Measurements from ENCODE around the gene NLRP1.

The NLRP1 gene

DNA sequence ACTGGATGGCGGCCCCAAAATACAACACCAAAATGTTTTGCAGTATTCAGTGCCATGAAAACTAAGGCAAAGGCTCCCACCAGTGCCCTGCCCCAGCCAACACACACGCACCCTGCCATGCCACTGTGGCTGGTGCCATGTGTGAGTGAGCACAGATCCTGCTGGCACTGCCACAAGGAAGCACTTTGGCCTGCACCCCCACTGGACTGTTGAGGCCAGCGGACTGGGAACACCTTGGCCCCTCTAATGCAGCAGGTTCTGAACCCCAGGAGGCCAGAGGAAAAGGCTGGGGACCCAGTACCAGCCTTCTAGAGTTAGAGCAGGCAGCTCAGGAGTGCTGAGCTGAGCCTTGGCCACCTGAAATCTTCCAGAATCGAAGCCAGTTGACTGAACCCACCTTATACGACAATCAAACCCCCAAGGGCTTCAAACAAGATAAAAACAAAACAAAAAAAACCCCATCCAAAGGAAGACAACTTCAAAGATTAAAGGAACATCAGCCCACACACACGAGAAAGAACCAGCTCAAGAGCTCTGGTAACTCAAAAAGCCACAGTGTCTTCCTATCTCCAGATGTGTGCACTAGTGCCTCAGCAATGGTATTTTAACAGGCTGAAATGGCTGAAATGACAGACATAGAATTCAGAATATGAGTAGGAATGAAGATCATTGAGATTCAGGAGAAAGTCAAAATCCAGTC, 21.5 kb downstream of the NLRP1 start:
- Histone ChIP-seq H3K27ac (replicated peaks) (no peak overlapping the region), H3K4me3 (replicated peaks; ENCODE audit: insufficient read depth, low read length) (no peak overlapping the region), H3K27me3 (ENCODE audit: insufficient read depth, poor library complexity, severe bottlenecking) (no peaks in the 10 kb centered on the region)
- no peak for DNase-seq (ENCODE audit: low read depth in 1 of 2, low spot score in 1 of 2)
- TF ChIP-seq, protein P1, sequence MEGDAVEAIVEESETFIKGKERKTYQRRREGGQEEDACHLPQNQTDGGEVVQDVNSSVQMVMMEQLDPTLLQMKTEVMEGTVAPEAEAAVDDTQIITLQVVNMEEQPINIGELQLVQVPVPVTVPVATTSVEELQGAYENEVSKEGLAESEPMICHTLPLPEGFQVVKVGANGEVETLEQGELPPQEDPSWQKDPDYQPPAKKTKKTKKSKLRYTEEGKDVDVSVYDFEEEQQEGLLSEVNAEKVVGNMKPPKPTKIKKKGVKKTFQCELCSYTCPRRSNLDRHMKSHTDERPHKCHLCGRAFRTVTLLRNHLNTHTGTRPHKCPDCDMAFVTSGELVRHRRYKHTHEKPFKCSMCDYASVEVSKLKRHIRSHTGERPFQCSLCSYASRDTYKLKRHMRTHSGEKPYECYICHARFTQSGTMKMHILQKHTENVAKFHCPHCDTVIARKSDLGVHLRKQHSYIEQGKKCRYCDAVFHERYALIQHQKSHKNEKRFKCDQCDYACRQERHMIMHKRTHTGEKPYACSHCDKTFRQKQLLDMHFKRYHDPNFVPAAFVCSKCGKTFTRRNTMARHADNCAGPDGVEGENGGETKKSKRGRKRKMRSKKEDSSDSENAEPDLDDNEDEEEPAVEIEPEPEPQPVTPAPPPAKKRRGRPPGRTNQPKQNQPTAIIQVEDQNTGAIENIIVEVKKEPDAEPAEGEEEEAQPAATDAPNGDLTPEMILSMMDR (IDR thresholded peaks at IDR 0.05; ENCODE audit: insufficient read depth, low read length): no peak
- TF ChIP-seq, protein P2, sequence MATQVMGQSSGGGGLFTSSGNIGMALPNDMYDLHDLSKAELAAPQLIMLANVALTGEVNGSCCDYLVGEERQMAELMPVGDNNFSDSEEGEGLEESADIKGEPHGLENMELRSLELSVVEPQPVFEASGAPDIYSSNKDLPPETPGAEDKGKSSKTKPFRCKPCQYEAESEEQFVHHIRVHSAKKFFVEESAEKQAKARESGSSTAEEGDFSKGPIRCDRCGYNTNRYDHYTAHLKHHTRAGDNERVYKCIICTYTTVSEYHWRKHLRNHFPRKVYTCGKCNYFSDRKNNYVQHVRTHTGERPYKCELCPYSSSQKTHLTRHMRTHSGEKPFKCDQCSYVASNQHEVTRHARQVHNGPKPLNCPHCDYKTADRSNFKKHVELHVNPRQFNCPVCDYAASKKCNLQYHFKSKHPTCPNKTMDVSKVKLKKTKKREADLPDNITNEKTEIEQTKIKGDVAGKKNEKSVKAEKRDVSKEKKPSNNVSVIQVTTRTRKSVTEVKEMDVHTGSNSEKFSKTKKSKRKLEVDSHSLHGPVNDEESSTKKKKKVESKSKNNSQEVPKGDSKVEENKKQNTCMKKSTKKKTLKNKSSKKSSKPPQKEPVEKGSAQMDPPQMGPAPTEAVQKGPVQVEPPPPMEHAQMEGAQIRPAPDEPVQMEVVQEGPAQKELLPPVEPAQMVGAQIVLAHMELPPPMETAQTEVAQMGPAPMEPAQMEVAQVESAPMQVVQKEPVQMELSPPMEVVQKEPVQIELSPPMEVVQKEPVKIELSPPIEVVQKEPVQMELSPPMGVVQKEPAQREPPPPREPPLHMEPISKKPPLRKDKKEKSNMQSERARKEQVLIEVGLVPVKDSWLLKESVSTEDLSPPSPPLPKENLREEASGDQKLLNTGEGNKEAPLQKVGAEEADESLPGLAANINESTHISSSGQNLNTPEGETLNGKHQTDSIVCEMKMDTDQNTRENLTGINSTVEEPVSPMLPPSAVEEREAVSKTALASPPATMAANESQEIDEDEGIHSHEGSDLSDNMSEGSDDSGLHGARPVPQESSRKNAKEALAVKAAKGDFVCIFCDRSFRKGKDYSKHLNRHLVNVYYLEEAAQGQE (IDR thresholded peaks at IDR 0.05; ENCODE audit: insufficient replicate concordance, low read depth): no peak
- TF ChIP-seq POLR2AphosphoS5 (IDR thresholded peaks at IDR 0.05; ENCODE audit: low read depth): no peak
- no peak for TF ChIP-seq SPI1 (IDR thresholded peaks at IDR 0.05; ENCODE audit: borderline replicate concordance, low read depth)
- TF ChIP-seq GABPA (IDR thresholded peaks at IDR 0.05; ENCODE audit: low read depth): no peak

DNA sequence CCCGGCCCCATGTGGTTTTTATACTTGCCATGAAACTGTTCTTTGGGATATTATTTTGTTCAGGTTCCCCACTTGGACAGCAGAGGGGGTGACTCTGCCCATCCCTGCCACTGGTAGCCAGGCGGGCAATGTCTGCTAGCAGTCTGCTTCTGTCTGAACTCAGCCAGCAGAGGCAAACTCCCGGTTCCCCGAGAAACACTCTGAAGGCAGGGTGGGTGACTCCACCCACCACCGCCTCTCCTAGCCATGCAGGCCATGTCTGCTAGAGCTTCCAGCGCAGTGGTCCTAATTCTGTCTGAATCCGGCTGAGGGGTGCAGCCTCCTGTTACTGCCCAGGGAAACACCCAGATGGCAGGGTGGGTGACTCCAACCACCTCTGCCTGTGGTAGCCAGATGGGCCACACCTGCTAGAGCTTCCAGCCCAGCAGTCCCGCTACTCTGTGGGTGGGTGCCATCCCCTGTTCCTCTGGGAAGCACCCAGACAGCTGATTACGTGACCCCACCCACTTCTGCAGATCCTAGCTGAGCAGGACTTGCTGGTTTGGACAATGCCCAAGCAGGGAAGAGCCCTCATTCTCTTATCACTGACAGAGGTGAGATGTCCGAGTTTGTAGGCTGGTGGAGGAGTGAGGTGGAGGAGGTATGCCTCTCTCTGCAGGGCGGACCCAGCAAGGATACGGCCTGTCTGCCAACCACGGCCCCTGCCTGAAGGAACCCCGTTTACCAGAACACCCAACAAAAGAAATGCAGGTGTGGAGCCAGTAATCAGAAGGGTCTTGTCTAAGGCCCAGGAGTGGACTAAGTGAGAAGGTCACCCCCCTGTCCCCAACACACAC, 22.4 kb downstream of the NLRP1 start:
- no peaks in the 10 kb centered on the region for H3K27me3 ChIP-seq (ENCODE audit: insufficient read depth, poor library complexity, severe bottlenecking)
- H3K27ac ChIP-seq (replicated peaks): no peak overlapping the region
- H3K4me3 ChIP-seq (replicated peaks; ENCODE audit: insufficient read depth, low read length): no peak overlapping the region
- DNase-seq (ENCODE audit: low read depth in 1 of 2, low spot score in 1 of 2): no peak
- TF ChIP-seq, protein P1 (IDR thresholded peaks at IDR 0.05; ENCODE audit: insufficient read depth, low read length): no peak
- TF ChIP-seq, protein P2 (IDR thresholded peaks at IDR 0.05; ENCODE audit: insufficient replicate concordance, low read depth): no peak
- TF ChIP-seq POLR2AphosphoS5 (IDR thresholded peaks at IDR 0.05; ENCODE audit: low read depth): no peak
- TF ChIP-seq GABPA (IDR thresholded peaks at IDR 0.05; ENCODE audit: low read depth): no peak
- TF ChIP-seq SPI1 (IDR thresholded peaks at IDR 0.05; ENCODE audit: borderline replicate concordance, low read depth): no peak

DNA sequence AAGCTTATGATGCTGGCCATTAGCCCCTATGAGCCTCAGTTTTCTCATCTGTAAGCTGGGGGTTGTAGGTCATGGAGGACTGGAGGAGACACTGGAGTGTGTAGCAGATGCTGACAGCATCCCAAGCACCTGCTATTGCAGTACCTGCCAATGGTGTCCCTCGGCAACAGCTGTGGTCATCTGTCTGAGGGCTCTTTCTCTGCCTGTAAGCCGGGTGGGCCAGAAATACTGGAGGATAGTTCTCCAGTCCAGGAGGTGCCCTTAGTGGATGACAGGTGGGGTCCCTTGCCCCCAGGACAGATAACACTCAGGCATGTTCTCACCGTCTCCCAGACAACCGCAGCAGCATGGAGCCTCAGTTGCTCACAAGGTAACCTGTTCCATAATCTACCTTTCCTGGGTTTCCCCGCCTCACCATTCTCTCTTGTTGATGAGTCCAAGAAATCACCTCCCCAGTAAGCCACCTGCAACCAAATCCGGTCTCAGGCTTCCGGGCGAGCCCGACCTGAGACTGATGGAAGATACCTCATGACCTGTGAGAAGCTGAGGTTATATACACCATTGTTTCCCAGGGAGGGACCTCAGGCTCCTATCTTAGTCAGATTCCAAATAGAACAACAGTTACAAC, 23.8 kb downstream of the NLRP1 start:
- H3K4me3 ChIP-seq (replicated peaks; ENCODE audit: insufficient read depth, low read length): no peak overlapping the region
- no peaks in the 10 kb centered on the region for H3K27me3 ChIP-seq (ENCODE audit: insufficient read depth, poor library complexity, severe bottlenecking)
- no peak overlapping the region for H3K27ac ChIP-seq (replicated peaks)
- TF ChIP-seq GABPA (IDR thresholded peaks at IDR 0.05; ENCODE audit: low read depth): no peak
- TF ChIP-seq SPI1 (IDR thresholded peaks at IDR 0.05; ENCODE audit: borderline replicate concordance, low read depth): no peak
- TF ChIP-seq, protein P2 (IDR thresholded peaks at IDR 0.05; ENCODE audit: insufficient replicate concordance, low read depth): no peak
- TF ChIP-seq, protein P1 (IDR thresholded peaks at IDR 0.05; ENCODE audit: insufficient read depth, low read length): no peak
- no peak for TF ChIP-seq POLR2AphosphoS5 (IDR thresholded peaks at IDR 0.05; ENCODE audit: low read depth)
- no peak for DNase-seq (ENCODE audit: low read depth in 1 of 2, low spot score in 1 of 2)

Measured in HL-60 (cell line).